NCI-H1092 treated with DMSO at 0.1 percent for 48 hours (cell line): Measurements from ENCODE around the gene TDRD9.
"Not testable (repeated sequence)": the region's sequence is repeated elsewhere in the genome, so short reads cannot be mapped to it uniquely, and the experiment has no call there.

ENCODE experiments used
- DNase-seq: peaks from one replicate; lab custom pipeline; 2025; lab: John Stamatoyannopoulos, UW

TDRD9 gene

GRCh38 chr14:103928011-103928890 lies at the start of gene TDRD9:
Gene TDRD9 (plus strand): TSS chr14:103928456. CDS start chr14:103928510, 54 bp downstream.
- DNase-seq, result no peak

GRCh38 chr14:103879118-103879569 lies 49.1 kb upstream of the TDRD9 start:
- DNase-seq, result no peak

DNA sequence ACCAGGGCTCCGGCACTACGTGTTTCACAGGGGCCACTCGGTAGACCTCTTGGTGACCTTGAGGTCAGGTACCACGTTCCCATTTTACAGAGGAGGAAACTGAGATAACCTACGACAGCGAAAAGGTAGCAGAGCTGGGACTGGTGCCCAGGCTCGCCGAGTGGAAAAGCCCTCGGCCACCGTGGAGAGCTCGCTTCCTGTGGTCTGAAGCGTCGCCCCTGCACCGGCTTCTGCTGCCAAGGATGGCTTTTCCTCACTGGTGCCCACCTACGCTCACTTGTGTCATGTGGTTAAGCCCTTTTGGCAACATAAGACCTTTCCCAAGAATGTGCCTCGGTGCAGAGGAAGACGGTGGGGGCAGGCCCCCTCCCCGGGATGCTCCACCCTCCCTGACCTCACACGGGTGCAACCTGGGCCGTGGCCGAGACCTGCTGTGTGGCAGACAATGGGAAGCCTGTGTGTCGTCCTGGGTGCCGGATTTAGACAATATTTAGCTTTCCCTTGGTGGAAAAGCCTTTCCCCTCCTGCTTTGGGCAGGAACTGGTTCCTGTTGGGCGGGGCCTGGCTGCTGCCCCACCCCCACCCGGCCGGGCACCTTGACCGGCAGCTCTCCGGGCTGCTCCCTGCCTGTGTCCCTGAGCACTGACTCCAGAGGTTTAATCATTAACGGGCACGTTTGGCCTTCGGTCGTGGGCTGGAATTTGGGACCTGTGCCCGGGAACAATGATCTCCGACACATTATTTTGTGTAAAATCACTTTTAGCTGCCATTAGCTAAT lies 48.5 kb upstream of the TDRD9 start:
- peak; percentile 22 for DNase-seq

GRCh38 chr14:103880348-103881267 lies 47.6 kb upstream of the TDRD9 start:
- DNase-seq, result peak; percentile 30

GRCh38 chr14:103881268-103882201 lies 46.7 kb upstream of the TDRD9 start:
- no peak for DNase-seq

GRCh38 chr14:103882503-103883262 lies 45.6 kb upstream of the TDRD9 start:
- DNase-seq, result no peak

- no peak for DNase-seq
Observed at GRCh38 chr14:103883263-103883523, 45.1 kb upstream of the TDRD9 start.

DNA sequence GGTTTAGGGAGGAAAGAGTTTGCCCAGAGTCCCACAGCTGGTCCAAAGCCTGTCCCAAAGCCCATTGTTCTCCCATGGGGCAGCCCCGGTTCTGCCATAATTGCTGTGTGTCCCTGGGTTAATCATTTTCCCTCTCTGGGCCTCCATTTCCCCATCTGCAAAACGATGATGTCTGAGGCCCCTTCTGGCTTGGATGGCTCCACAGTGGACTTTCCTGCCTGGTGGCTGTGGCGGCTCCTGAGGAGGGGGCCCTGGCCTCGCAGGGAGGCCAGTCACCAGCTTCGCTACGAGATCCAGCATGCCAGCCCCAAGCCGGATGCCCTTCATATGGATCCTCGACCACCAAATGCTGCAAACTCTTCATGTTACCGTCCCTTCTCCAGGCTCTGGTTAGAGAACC lies 43.4 kb upstream of the TDRD9 start:
- no peak for DNase-seq

DNA sequence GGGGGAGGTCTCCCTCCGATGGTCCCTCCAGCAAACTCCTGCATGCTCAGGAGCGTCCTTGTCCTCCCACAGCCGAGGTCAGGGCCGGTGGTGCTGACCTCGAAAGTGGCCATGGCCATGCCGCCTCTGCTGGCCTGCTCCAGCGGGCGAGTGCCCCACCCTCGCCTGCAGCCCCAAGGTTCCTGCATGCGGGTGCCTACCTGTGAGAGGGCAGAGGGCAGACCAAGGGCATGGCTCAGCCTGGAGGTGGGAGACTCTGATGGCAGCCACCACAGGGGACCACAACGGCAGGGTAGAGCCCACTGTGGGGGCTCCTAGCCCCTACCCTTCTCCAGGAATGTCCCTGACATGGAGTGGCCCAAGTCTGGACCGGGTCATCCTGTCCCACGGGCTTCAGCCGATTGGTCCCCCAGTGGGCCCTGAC lies 42.7 kb upstream of the TDRD9 start:
- DNase-seq, result no peak

GRCh38 chr14:103886304-103887169 lies 41.7 kb upstream of the TDRD9 start:
- DNase-seq, result no peak

DNA sequence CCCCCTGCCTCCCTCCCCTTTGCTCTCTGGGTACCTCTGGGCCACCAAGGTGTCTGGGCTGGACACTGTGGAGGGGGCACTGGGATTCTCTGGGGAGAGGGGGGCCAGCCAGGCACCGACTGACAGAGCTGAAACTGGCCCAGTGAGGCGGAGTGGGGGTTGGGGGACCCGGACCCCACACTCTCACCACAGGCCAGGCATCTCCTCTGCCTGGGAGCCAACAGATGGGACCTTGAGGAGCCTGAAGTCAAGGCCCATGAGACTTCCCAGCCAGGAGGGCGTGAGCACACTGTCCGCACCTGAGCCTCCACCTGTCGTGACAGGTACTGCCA lies 41.1 kb upstream of the TDRD9 start:
- no peak for DNase-seq

DNA sequence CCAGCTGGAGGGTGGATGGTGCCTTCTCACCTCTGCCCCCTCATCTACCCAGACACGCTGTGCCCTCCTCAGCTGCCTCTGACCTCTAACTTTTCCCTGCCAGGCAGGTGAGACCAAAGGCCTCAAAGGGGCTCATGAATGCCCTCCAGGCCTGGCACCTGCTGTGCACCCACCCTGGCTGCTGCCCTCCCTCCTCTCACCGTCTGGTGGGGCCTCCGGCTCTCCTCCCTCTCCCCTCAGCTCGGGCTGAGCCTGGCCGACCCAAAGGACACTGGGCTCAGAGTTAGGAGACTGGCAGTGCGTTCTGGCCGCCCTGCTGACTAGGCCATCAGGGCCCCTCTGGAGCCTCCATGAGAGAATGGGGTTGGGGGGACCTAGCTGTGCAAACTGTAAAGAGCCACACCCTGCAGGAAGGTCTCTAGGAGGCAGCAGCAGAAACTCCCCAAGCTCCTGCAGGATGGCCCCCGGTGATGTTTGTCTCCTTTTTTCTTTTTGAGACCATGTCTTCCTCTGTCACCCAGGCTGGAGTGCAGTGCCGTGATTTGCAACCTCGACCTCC lies 40.6 kb upstream of the TDRD9 start:
- no peak for DNase-seq

DNA sequence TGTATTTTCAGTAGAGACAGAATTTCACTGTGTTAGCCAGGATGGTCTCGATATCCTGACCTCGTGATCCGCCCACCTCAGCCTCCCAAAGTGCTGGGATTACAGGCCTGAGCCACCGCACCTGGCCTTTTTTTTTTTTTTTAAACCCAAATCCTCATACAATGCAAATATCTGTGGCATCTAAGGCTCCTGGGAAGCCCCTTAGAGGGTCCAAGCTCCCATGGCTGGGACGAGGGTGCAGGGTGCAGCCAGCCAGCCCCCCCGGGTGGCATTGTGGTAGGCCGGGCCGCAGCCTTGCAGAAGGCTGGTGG lies 39.3 kb upstream of the TDRD9 start:
- DNase-seq, result not testable (repeated sequence)

DNA sequence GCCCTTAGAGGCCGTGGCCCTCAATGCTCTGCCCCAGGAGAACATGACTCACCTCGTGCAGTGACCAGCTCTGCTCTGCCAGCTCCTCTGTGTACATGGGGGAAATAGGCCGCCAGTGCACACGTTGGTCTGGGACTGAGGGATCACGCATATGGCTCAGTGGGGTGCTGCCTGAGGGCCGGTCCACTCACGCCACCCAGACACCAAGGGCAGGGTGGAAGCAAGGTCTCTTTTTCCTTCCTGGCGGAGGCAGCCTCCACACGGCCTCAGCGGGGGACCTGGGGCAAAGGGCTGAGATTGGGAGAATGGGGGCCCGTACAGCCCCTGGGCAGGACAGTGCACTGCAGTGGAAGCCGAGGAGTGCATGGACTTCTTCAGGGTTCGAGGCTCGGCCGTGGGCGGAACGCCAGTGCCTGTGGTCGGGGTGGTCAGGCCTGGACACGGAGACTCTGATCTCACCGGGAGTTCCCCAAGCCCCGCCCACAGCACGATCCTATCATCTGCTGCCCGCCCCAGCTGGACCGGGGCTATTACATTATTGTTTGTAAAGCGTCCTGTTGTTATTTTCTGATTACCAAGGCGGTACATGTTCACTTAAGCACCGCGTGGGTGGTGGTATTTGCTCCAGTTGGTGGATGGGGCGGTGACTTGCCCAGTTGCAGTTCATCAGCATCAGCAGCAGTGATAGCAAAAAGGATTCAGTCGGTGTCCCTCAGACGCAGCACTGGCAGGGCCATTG lies 38.8 kb upstream of the TDRD9 start:
- DNase-seq, result no peak

DNA sequence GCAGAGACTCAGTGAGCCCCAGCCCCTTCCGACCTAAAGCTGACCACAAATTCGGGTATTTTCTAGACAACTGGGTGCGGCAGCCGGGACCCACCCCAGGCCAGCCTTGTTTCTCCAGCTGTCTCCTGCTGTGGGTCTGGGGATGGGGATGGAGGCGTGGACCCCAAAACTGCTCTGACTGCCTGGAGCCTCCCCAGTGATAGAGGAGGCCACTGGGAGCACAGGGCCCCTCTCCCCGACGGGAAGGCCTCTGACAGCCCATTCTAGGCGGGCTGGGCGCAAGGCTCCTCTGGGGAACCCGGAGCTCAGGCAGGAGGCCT lies 38.2 kb upstream of the TDRD9 start:
- DNase-seq, result no peak

- no peak for DNase-seq
Observed at GRCh38 chr14:103890821-103891666, 37.2 kb upstream of the TDRD9 start.

GRCh38 chr14:103891667-103892215 lies 36.5 kb upstream of the TDRD9 start:
- no peak for DNase-seq

GRCh38 chr14:103892247-103892646 lies 36.0 kb upstream of the TDRD9 start:
- DNase-seq, result no peak
